HG03558 (cell line): ENCODE measurements around the gene CDC42SE1.
"Not testable (repeated sequence)": the region's sequence is repeated elsewhere in the genome, so short reads cannot be mapped to it uniquely, and the experiment has no call there.

ENCODE experiments used
- ATAC-seq: cut with Tn5 transposase; IDR thresholded peaks from one replicate; pipeline ENCODE4 v1.9.1; 2021; ENCODE audit warnings: moderate number of reproducible peaks; ENCODE audit not compliant: unreplicated experiment; ENCODE audit errors: extremely low read depth

The CDC42SE1 gene

GRCh38 chr1:151059109-151060006 lies at the start of gene CDC42SE1:
CDC42SE1 (minus strand) TSS chr1:151059622; CDS start chr1:151055730, 3,892 bp downstream.
- ATAC-seq: peak; percentile 69

GRCh38 chr1:151108331-151108730 lies 48.9 kb upstream of the CDC42SE1 start:
- ATAC-seq: no peak

- ATAC-seq: no peak
Measured at GRCh38 chr1:151106894-151107293, 47.5 kb upstream of the CDC42SE1 start.

- ATAC-seq: no peak
Measured at GRCh38 chr1:151104630-151105029, 45.2 kb upstream of the CDC42SE1 start.

- no peak for ATAC-seq
Measured at GRCh38 chr1:151098126-151098525, 38.7 kb upstream of the CDC42SE1 start.

- not testable (repeated sequence) for ATAC-seq
Measured at GRCh38 chr1:151097426-151097825, 38.0 kb upstream of the CDC42SE1 start.

GRCh38 chr1:151085953-151086559 lies 26.6 kb upstream of the CDC42SE1 start:
- no peak for ATAC-seq

- ATAC-seq: no peak
Measured at GRCh38 chr1:151072224-151072623, 12.8 kb upstream of the CDC42SE1 start.

- ATAC-seq: peak; percentile 53
Measured at GRCh38 chr1:151070474-151071276, 11.3 kb upstream of the CDC42SE1 start, which contains the start of gene GABPB2. GABPB2 (plus strand) TSS chr1:151070761; CDS start chr1:151088190, 17,429 bp downstream.

- no peak for ATAC-seq
Measured at GRCh38 chr1:151069103-151069486, 9.7 kb upstream of the CDC42SE1 start.

- ATAC-seq: no peak
Measured at GRCh38 chr1:151067185-151067584, 7.8 kb upstream of the CDC42SE1 start.

- no peak for ATAC-seq
Measured at GRCh38 chr1:151065089-151065645, 5.7 kb upstream of the CDC42SE1 start.

- ATAC-seq: no peak
Measured at GRCh38 chr1:151062741-151063371, 3.4 kb upstream of the CDC42SE1 start.

- ATAC-seq: no peak
Measured at GRCh38 chr1:151061704-151062103, 2.3 kb upstream of the CDC42SE1 start.

GRCh38 chr1:151060657-151061421 lies 1.4 kb upstream of the CDC42SE1 start:
- no peak for ATAC-seq

GRCh38 chr1:151060007-151060656 lies 710 bp upstream of the CDC42SE1 start, which contains the start of gene MLLT11:
MLLT11 (plus strand) TSS chr1:151060397; CDS start chr1:151067225, 6,828 bp downstream.
- ATAC-seq: no peak

GRCh38 chr1:151058692-151059091 lies 730 bp downstream of the CDC42SE1 start:
- ATAC-seq: no peak

GRCh38 chr1:151056149-151056548 lies 3.3 kb downstream of the CDC42SE1 start:
- no peak for ATAC-seq
